OCI-LY7 (cell line): ENCODE results near the gene B3GALT6.

Experiments
- CTCF ChIP-seq: fragments of 200-600 bp; sonication (generic); conservative IDR thresholded peaks from 2 replicates; pipeline ENCODE4 v1.5.1; 2014; ENCODE audit warnings: mild to moderate bottlenecking, antibody characterized with exemption, low read length, moderate library complexity, mixed read lengths
- EZH2phosphoT487 ChIP-seq: fragments of 200-600 bp; sonication (generic); IDR thresholded peaks from 2 replicates; pipeline ENCODE4 v1.6.1; 2018; ENCODE audit warnings: low read depth, borderline replicate concordance, mild to moderate bottlenecking, mixed run types, antibody characterized with exemption, low read length, moderate library complexity, mixed read lengths

DNA sequence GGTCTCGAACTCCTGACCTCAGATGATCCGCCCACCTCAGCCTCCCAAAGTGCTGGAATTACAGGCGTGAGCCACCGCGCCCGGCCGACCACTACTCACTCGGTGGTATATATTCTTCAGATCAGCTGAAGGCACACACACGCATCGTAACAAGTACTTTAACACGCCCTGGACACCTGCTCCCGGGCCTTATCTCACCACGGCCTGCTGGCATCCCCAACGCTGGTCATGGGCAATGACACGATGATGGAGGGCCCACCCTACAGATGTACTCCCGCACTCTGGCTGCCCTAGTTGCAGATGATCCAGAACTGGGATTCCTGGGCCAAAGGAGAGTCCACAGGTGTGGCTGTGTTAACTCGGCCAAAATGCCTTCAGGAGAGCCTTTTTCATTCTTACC is 30.0 kb downstream of the B3GALT6 start:
- TF ChIP-seq CTCF: no peak
- TF ChIP-seq EZH2phosphoT487: no peak
